ENCODE measurements around the gene DSCAM. TPM values are rescaled to one million over a fixed set of nuclear protein-coding genes. Genes with fewer than 3 reads are reported as not detected.

Gene DSCAM
- total and polyA plus RNA-seq, 2 experiments from 2014 or later: 0.07 TPM; not detected in 1

DNA sequence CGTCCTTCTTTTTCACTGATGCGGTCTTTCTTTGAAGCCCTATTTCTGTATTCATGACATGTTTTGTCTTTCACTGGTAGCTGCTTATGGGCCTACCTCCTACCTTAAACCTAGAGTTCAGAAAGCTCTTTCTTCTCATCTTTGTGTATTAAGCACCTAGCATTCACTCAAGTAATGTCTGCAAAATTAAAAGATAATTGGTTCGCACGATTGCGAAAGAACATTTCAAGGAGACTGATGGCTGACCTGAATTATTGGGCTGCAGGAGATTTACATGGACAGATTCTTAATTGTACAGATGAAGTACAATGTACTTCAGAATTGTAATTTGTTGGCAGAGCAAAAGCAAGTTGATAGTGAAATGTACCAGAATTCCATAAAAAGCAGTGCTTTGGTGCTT, 773.3 kb downstream of the DSCAM start:
- no peaks in the 10 kb centered on the region for H3F3A ChIP-seq (replicated peaks; ENCODE audit: low read depth)
- no peak for ATAC-seq
- H3K27ac Mint-ChIP-seq: no peak overlapping the region
- no peaks in the 10 kb centered on the region for H3K9me2 ChIP-seq (ENCODE audit: insufficient read depth)
- peaks cover 7% of the 10 kb centered on the region for H3K27me3 Mint-ChIP-seq (ENCODE audit: insufficient read depth, low read depth, poor library complexity)
- no peak overlapping the region for H3K27ac ChIP-seq (ENCODE audit: low read depth)
- peaks cover 32% of the 10 kb centered on the region for H3K9me3 Mint-ChIP-seq
- no peak for DNase-seq (ENCODE audit: low spot score)
- no peak overlapping the region for H2AFZ ChIP-seq
- H3K27me3 ChIP-seq (ENCODE audit: insufficient read depth): no peaks in the 10 kb centered on the region
- no peaks in the 10 kb centered on the region for H3K79me2 ChIP-seq (replicated peaks; ENCODE audit: insufficient read depth)
- no peak overlapping the region for H3K4me2 ChIP-seq
- no peaks in the 10 kb centered on the region for H3K36me3 ChIP-seq (ENCODE audit: insufficient read depth)
- H4K20me1 ChIP-seq (replicated peaks; ENCODE audit: insufficient read depth): no peaks in the 10 kb centered on the region
- TF ChIP-seq, protein P1, sequence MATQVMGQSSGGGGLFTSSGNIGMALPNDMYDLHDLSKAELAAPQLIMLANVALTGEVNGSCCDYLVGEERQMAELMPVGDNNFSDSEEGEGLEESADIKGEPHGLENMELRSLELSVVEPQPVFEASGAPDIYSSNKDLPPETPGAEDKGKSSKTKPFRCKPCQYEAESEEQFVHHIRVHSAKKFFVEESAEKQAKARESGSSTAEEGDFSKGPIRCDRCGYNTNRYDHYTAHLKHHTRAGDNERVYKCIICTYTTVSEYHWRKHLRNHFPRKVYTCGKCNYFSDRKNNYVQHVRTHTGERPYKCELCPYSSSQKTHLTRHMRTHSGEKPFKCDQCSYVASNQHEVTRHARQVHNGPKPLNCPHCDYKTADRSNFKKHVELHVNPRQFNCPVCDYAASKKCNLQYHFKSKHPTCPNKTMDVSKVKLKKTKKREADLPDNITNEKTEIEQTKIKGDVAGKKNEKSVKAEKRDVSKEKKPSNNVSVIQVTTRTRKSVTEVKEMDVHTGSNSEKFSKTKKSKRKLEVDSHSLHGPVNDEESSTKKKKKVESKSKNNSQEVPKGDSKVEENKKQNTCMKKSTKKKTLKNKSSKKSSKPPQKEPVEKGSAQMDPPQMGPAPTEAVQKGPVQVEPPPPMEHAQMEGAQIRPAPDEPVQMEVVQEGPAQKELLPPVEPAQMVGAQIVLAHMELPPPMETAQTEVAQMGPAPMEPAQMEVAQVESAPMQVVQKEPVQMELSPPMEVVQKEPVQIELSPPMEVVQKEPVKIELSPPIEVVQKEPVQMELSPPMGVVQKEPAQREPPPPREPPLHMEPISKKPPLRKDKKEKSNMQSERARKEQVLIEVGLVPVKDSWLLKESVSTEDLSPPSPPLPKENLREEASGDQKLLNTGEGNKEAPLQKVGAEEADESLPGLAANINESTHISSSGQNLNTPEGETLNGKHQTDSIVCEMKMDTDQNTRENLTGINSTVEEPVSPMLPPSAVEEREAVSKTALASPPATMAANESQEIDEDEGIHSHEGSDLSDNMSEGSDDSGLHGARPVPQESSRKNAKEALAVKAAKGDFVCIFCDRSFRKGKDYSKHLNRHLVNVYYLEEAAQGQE (IDR thresholded peaks at IDR 0.05; ENCODE audit: unreplicated experiment): no peak
- TF ChIP-seq EZH2phosphoT487 (IDR thresholded peaks at IDR 0.05; ENCODE audit: unreplicated experiment) (no peak), ZNF331 (CRISPR knock-in tag; IDR thresholded peaks at IDR 0.05; ENCODE audit: low read depth) (no peak), POLR2AphosphoS5 (IDR thresholded peaks at IDR 0.05; ENCODE audit: low read depth) (no peak), JUNB (IDR thresholded peaks at IDR 0.05; ENCODE audit: unreplicated experiment) (no peak), ZNF114 (CRISPR knock-in tag; IDR thresholded peaks at IDR 0.05) (no peak), EZH2 (IDR thresholded peaks at IDR 0.05; ENCODE audit: low read depth, unreplicated experiment) (no peak), NANOG (IDR thresholded peaks at IDR 0.05; ENCODE audit: borderline replicate concordance) (no peak)
- TF ChIP-seq, protein P2, sequence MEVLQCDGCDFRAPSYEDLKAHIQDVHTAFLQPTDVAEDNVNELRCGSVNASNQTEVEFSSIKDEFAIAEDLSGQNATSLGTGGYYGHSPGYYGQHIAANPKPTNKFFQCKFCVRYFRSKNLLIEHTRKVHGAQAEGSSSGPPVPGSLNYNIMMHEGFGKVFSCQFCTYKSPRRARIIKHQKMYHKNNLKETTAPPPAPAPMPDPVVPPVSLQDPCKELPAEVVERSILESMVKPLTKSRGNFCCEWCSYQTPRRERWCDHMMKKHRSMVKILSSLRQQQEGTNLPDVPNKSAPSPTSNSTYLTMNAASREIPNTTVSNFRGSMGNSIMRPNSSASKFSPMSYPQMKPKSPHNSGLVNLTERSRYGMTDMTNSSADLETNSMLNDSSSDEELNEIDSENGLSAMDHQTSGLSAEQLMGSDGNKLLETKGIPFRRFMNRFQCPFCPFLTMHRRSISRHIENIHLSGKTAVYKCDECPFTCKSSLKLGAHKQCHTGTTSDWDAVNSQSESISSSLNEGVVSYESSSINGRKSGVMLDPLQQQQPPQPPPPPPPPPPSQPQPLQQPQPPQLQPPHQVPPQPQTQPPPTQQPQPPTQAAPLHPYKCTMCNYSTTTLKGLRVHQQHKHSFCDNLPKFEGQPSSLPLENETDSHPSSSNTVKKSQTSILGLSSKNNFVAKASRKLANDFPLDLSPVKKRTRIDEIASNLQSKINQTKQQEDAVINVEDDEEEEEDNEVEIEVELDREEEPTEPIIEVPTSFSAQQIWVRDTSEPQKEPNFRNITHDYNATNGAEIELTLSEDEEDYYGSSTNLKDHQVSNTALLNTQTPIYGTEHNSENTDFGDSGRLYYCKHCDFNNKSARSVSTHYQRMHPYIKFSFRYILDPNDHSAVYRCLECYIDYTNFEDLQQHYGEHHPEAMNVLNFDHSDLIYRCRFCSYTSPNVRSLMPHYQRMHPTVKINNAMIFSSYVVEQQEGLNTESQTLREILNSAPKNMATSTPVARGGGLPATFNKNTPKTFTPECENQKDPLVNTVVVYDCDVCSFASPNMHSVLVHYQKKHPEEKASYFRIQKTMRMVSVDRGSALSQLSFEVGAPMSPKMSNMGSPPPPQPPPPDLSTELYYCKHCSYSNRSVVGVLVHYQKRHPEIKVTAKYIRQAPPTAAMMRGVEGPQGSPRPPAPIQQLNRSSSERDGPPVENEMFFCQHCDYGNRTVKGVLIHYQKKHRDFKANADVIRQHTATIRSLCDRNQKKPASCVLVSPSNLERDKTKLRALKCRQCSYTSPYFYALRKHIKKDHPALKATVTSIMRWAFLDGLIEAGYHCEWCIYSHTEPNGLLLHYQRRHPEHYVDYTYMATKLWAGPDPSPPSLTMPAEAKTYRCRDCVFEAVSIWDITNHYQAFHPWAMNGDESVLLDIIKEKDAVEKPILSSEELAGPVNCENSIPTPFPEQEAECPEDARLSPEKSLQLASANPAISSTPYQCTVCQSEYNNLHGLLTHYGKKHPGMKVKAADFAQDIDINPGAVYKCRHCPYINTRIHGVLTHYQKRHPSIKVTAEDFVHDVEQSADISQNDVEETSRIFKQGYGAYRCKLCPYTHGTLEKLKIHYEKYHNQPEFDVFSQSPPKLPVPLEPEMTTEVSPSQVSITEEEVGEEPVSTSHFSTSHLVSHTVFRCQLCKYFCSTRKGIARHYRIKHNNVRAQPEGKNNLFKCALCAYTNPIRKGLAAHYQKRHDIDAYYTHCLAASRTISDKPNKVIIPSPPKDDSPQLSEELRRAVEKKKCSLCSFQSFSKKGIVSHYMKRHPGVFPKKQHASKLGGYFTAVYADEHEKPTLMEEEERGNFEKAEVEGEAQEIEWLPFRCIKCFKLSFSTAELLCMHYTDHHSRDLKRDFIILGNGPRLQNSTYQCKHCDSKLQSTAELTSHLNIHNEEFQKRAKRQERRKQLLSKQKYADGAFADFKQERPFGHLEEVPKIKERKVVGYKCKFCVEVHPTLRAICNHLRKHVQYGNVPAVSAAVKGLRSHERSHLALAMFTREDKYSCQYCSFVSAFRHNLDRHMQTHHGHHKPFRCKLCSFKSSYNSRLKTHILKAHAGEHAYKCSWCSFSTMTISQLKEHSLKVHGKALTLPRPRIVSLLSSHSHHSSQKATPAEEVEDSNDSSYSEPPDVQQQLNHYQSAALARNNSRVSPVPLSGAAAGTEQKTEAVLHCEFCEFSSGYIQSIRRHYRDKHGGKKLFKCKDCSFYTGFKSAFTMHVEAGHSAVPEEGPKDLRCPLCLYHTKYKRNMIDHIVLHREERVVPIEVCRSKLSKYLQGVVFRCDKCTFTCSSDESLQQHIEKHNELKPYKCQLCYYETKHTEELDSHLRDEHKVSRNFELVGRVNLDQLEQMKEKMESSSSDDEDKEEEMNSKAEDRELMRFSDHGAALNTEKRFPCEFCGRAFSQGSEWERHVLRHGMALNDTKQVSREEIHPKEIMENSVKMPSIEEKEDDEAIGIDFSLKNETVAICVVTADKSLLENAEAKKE (CRISPR knock-in tag; IDR thresholded peaks at IDR 0.05): no peak
- TF ChIP-seq, protein P3, sequence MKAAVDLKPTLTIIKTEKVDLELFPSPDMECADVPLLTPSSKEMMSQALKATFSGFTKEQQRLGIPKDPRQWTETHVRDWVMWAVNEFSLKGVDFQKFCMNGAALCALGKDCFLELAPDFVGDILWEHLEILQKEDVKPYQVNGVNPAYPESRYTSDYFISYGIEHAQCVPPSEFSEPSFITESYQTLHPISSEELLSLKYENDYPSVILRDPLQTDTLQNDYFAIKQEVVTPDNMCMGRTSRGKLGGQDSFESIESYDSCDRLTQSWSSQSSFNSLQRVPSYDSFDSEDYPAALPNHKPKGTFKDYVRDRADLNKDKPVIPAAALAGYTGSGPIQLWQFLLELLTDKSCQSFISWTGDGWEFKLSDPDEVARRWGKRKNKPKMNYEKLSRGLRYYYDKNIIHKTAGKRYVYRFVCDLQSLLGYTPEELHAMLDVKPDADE (IDR thresholded peaks at IDR 0.05): no peak
- TF ChIP-seq, protein P4, sequence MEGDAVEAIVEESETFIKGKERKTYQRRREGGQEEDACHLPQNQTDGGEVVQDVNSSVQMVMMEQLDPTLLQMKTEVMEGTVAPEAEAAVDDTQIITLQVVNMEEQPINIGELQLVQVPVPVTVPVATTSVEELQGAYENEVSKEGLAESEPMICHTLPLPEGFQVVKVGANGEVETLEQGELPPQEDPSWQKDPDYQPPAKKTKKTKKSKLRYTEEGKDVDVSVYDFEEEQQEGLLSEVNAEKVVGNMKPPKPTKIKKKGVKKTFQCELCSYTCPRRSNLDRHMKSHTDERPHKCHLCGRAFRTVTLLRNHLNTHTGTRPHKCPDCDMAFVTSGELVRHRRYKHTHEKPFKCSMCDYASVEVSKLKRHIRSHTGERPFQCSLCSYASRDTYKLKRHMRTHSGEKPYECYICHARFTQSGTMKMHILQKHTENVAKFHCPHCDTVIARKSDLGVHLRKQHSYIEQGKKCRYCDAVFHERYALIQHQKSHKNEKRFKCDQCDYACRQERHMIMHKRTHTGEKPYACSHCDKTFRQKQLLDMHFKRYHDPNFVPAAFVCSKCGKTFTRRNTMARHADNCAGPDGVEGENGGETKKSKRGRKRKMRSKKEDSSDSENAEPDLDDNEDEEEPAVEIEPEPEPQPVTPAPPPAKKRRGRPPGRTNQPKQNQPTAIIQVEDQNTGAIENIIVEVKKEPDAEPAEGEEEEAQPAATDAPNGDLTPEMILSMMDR (conservative IDR thresholded peaks at IDR 0.05; ENCODE audit: low read depth in 2 of 2): no peak
- H3K4me1 Mint-ChIP-seq: no peaks in the 10 kb centered on the region
- H3K4me1 ChIP-seq (ENCODE audit: insufficient read depth): no peaks in the 10 kb centered on the region
- H3K36me3 Mint-ChIP-seq (ENCODE audit: low read depth): no peaks in the 10 kb centered on the region
- no peak overlapping the region for H3K4me3 Mint-ChIP-seq
- no peak overlapping the region for H3K4me3 ChIP-seq

All from GM23338 (cell line).